ENCODE data around the gene SHISAL2A.

- TF ChIP-seq, protein P1, sequence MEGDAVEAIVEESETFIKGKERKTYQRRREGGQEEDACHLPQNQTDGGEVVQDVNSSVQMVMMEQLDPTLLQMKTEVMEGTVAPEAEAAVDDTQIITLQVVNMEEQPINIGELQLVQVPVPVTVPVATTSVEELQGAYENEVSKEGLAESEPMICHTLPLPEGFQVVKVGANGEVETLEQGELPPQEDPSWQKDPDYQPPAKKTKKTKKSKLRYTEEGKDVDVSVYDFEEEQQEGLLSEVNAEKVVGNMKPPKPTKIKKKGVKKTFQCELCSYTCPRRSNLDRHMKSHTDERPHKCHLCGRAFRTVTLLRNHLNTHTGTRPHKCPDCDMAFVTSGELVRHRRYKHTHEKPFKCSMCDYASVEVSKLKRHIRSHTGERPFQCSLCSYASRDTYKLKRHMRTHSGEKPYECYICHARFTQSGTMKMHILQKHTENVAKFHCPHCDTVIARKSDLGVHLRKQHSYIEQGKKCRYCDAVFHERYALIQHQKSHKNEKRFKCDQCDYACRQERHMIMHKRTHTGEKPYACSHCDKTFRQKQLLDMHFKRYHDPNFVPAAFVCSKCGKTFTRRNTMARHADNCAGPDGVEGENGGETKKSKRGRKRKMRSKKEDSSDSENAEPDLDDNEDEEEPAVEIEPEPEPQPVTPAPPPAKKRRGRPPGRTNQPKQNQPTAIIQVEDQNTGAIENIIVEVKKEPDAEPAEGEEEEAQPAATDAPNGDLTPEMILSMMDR (IDR thresholded peaks at IDR 0.05) = no peak
- no peak for TF ChIP-seq POLR2A (IDR thresholded peaks at IDR 0.05)
Observed at GRCh38 chr1:52680353-52680752, 47.4 kb downstream of the SHISAL2A start.

All from adrenal gland (tissue), 5 donors.